ENCODE results near the gene PRKAG2.

GRCh38 chr7:151802469-151802846 lies 74.5 kb downstream of the PRKAG2 start:
- TF ChIP-seq CTCF (conservative IDR thresholded peaks at IDR 0.05; ENCODE audit: low read depth, low read length) (no peak), EZH2 (IDR thresholded peaks at IDR 0.05; ENCODE audit: low read length, unreplicated experiment) (no peak)

Measured in PC-3 (cell line).